ENCODE results near the gene KRT79. TPM values are rescaled to one million over a fixed set of nuclear protein-coding genes. Genes with fewer than 3 reads are reported as not detected.
A peak's percentile ranks its signal among the peaks of the same experiment; 100 is the strongest.
"Not testable (repeated sequence)": the region's sequence is repeated elsewhere in the genome, so short reads cannot be mapped to it uniquely, and the experiment has no call there.

KRT79 gene
- total RNA-seq, 1 donor from 2014 or later: not detected

DNA sequence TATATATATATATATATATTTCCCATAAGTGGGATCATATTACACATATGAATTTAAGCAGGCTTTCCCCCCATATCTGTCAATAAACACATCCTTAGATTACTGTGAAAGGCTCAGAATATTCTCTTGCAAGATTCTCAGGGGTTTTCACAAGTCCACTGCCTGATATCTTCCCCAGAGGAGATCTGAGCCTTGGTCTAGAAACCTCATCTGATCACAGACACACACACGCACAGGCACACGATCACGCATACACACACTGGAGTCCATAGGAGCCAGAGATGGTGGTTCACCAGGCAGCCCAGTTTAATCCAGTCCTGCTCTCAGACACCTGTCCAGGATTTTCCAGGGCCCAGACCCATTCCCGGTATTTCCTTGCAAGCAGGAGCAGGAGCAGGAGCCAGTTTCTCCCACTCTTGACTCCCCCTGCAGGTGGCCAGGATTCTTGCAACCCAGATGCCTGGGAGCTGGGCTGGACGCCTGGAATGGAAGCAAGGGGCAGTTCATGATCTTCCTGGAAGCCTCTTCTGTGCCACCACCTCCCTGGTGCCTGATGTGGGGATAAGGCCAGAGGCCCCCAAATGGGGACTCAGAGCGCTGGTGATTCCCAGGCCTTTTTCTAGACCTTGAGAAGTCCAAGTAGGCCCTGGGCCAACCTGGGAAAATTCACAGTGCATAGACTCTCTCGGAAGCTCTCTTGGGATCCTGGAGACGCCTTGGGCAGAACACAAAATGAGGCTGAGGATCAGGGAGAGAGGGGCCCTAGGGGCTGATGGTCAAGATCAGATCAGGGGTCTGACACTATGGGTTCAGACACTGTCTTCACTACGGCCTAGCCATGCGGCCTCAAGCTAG, 31.2 kb upstream of the KRT79 start:
- peak; percentile 63 for DNase-seq
- intact Hi-C loops (cut with DNase I): loop anchor here (10.0 kb wide), 1 partner anchor 201 kb away; no protein-coding TSS in a partner anchor
- ATAC-seq (ENCODE audit: poor library complexity): peak; percentile 74

DNA sequence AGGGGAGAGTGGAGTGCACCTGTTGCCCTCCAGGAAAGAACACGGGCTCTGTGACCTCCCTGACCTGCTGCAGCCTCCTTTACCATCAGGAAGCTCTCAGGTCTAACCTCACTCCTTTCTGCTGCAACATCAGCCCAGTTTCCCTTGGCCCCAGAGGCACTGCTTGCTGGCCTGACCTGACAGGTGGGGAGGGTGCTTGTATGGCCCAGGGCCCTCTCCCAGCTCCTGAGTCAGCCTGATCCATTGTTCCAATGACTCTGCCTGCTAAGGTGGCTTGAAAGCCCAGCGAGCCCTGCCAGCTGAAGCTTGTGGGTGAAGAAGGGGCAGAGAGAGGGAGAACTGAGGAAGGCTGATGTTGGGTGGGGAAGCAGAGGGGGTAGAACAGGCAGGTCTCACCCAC, 27.9 kb upstream of the KRT79 start:
- no peak for ATAC-seq (ENCODE audit: poor library complexity)
- no peak for DNase-seq
- intact Hi-C loops (cut with DNase I): loop anchor here (10.0 kb wide), 1 partner anchor 197 kb away; no protein-coding TSS in a partner anchor

DNA sequence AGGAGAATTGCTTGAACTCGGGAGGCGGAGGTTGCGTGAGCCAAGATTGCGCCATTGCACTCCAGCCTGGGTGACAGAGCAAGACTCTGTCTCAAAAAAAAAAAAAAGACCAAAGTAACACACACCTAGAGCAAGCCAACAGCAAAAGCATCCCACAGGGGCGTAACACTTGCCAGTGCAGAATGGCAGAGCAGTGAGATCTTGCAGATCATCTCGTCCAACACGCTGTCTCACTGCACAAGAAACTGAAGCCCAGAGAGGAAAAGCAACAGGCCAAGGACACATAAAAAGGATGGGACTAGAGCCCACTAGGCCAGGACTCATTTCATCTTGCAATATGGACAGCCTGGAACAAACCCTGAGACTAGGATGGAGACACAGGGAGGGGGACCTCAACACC, 27.4 kb upstream of the KRT79 start:
- intact Hi-C loops (cut with DNase I): loop anchor here (10.0 kb wide), 1 partner anchor 197 kb away; no protein-coding TSS in a partner anchor
- ATAC-seq (ENCODE audit: poor library complexity): no peak

DNA sequence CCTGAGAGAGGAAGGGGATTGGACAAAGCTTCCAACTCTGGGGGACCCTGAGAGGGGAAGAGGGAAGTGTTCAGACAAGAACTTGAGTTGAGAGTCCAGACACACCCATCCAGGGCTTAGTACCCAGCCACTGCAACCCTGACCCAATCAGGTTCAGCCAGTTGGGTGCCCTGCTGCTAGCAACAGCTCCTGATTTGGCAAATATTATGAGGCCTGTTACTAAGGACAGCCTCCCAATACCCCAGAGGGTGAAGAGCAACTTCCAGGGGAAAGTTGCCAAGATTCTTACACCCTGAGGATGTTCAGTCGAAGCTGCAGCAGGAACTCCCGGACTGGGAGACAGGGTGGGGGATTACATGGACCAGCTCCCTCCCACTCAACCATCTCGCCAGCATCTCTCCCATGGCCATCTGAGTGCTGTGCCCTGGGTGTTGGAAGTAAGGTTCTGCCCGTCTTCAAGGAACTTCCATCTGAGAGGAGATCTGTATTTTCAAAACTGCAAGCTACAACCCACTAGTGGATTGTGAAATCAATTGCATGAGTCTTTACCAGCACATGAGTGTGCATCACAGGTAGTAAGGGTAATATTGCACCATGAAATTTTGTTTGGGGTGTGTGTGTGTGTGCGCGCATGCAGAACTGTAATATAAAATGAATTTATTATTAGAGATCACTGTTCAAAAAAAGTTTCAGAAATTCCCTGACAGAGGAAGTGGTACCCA, 26.2 kb upstream of the KRT79 start:
- intact Hi-C loops (cut with DNase I): loop anchor here (10.0 kb wide), 1 partner anchor 195 kb away; no protein-coding TSS in a partner anchor
- peak; percentile 88 for ATAC-seq (ENCODE audit: poor library complexity)

More for the DNA sequence above, 27.4 kb upstream of the KRT79 start:
- DNase-seq: no peak

DNA sequence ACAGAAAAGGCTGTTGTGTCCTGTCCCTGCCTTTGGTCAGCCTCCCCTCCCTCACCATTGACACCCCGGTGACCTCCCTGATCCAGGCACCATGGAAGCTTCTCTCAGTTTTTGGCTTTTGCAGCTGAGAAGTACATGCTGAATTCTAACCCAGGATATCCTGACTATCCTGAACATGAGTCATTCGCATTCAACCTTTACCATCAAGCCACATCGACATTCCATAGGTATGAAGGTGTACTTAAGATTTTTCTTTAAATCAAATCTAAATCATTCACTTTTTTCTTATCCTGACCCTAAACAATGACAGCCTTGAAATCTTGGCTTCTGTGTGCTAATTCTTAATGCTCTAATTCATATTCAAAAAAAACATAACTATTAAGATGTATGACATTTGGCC, 23.4 kb upstream of the KRT79 start:
- intact Hi-C loops (cut with DNase I): no loop called here
- ATAC-seq (ENCODE audit: poor library complexity) (no peak), DNase-seq (no peak)

More for the DNA sequence above, 26.2 kb upstream of the KRT79 start:
- no peak for DNase-seq

DNA sequence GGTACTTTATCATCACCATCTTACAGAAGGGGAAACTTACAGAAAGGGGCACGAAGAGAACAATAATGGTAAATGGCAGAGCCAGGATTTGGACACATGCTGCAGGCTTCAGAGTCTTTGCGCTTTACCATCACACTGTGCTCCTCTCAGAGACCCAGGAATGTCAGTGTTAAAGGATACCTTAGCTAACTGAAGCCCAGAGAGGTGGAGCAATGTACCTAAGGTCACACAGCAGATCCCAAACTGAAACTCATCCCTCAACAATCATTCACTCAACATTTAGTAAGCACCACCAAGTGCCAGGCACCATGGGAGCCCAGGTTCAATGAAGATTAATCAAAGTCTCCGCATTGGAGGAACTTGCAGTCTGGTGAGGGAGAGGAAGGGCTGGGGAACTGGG, 22.7 kb upstream of the KRT79 start:
- intact Hi-C loops (cut with DNase I): no loop called here
- ATAC-seq (ENCODE audit: poor library complexity): no peak
- DNase-seq: no peak

DNA sequence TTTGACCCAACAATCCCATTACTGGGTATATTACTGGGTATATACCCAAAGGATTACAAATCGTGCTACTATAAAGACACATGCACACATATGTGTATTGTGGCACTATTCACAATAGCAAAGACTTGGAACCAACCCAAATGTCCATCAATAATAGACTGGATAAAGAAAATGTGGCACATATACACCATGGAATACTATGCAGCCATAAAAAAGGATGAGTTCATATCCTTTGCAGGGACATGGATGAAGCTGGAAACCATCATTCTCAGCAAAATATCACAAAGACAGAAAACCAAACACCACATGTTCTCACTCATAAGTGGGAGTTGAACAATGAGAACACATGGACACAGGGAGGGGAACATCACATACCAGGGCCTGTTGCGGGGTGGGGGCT, 22.0 kb upstream of the KRT79 start:
- ATAC-seq (ENCODE audit: poor library complexity); DNase-seq; intact Hi-C loops (cut with DNase I): not testable (repeated sequence)

DNA sequence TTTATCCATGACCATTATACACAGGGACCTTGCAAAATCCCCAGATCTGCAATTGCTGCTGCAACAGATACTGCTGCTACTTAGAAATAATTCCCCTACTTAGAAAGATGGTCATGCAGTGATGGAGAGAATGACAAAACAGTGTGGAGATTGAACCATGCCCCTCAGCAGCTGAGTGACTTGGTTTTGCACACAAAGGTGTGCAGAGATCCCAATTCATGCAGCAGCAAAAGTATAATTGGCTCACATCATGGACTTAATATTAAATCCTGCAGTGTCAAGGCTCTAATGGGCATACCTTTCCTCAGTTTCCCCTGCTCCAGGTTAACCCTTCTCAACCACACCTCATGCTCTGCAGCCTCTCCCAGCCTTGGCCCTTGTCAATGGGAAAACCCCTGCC, 17.7 kb upstream of the KRT79 start:
- DNase-seq (no peak), ATAC-seq (ENCODE audit: poor library complexity) (no peak)
- intact Hi-C loops (cut with DNase I): no loop called here

DNA sequence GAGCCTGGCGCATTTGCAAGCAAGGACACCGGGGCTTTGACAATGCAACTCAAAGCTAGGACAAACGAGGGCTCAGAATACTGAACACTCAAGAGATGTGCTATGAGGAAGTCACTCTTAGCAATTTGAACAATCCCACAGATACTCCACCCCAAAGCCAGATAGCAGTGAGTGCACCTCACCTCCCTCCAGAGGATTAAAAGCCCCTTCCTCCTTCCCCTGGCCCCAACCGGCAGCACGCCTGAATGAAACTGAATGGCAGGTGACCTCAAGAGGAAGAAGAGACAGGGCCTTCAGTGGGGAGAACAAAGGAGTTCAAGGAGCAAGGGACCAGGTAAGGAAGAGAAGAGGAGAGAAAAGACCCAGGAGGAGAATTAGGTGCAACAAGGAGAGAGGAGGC, 16.6 kb upstream of the KRT79 start:
- no peak for DNase-seq
- ATAC-seq (ENCODE audit: poor library complexity): no peak
- intact Hi-C loops (cut with DNase I): no loop called here

DNA sequence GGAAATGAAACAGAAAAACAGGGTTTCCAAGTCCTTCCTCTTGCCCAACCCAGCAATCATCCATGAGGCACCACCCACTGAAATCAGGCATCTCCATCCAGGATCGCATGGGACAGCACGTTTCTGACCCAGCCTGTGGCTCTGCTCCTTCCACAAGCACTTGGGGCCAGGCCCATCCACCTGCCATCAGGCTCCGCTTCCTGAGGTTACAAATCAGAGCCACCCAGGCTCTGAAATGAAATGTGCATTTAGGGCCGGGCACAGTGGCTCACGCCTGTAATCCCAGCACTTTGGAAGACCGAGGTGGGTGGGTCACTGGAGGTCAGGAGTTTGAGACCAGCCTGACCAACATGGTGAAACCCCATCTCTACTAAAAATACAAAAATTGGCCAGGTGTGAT, 15.4 kb upstream of the KRT79 start:
- ATAC-seq (ENCODE audit: poor library complexity): no peak
- intact Hi-C loops (cut with DNase I): no loop called here
- DNase-seq: no peak

DNA sequence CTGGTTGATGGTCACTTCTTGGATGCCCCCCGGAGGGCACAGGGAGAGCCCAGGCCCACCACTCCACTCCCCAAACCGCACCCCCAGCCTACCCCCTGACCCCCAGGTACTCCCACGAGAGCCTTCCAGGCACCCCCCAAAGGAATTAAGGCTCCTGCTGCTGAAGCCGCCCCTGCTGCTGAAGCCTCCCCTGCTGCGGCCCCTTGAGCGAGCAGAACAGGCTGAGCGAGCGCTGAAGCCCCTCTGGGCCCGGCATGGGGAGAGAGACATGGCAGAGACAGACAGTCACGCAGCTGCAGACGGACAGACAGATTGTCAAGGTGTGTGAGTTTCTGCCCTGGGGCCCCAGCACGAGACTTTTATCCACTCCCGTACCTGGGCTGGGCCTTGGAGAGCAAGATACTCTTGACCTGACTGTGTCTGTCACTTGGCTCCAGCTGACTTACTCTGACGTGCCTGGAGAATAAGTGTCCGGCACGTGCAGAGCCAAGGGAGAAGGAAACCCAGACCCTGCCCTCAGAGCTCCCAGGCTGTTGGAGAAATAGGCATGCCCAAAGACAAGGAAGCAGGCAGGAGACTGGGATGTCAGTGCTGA, 14.6 kb upstream of the KRT79 start, which contains the start of gene KRT78:
Gene KRT78, minus strand, starts transcription at position 334 of the 595 bp plus-strand sequence. Its CDS starts 64 bp downstream, at position 270.
- no peak for DNase-seq
- ATAC-seq (ENCODE audit: poor library complexity): no peak
- intact Hi-C loops (cut with DNase I): no loop called here

DNA sequence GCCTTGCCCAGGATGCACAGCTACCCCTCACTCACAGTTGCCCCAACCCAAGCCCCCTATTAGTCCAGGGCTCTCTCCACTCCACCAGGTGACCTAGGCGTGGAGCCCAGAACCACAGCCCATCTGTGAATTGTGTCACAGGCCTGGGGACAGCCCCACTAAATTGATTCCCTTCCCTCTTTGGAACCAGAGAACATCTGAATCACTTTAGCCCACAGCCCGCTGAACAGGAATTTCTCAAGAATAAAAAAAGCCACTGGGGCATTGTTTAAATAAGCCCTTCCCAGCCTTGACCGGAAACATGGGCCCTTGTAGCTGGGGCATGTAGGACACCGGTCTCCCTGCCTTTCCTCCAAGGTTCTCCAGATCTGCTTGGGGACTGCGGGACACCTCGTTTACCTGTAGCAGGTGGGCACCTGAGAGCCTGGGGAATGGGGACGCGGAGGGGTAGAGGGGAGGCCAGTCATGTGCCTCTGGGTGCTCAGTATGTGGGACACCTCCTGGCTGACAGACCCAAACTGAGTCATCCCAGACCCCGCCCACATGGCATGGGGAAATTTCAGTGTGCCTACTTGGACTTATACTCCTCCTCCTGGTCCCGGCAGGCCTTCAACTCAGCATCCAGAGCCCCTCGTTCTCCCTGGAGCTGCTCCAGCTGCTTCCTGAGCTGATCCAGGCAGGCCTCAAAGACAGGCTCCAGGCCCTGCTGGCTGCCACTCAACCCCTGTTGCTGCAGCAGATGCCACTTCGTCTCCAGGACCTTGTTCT, 13.4 kb upstream of the KRT79 start:
- ATAC-seq (ENCODE audit: poor library complexity) (no peak), DNase-seq (no peak)
- intact Hi-C loops (cut with DNase I): no loop called here

DNA sequence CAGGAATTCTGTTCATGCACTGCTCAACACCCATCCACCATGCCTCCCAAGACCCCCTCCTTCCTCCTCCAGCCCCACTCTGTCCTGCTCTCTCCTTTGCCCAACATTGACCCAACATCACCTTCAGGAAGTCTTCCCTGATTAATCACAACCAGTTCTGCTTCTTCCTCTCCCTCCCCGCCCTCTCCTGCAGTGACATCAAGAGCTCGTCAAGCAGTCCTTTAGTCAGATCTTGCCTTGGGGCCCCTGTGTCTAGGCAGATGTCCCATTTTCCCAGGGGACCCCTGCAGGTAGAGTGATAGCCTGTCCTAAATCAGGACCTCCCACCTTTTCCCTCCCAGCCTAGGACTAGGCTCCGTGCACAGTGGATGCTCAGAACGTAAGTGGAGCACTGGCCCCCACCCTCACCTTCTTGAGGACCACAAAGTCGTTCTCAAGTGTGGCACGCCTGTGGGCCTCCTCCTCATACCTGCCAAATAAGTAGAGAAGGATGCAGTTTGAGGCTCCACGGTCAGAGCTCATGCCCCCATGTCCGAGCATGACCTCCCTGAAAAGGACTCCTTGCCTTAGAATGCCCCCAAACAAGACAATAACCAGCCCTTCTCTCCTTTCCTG, 12.4 kb upstream of the KRT79 start:
- DNase-seq: no peak
- intact Hi-C loops (cut with DNase I): no loop called here

DNA sequence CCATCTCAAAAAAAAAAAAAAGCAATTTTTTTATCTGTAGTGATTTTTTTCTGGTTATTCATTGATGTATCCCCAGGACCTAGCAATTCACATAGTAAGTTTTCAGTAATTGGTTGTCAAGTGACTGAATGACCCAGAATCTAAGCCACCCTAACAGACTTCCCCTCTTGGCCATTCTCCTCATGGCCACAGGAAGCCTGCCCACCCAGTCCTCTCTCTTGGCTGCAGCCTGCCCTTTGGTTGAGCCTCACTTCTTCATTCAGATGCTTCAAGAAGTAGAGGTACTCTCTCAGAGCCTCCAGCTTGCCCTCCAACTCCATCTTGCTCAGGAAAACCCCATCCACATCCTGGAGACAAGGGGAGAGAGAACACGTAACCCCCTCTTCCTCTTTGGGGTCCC, 11.8 kb upstream of the KRT79 start:
- no peak for DNase-seq
- intact Hi-C loops (cut with DNase I): no loop called here
- no peak for ATAC-seq (ENCODE audit: poor library complexity)

More for the DNA sequence above, 12.4 kb upstream of the KRT79 start:
- ATAC-seq (ENCODE audit: poor library complexity): no peak

DNA sequence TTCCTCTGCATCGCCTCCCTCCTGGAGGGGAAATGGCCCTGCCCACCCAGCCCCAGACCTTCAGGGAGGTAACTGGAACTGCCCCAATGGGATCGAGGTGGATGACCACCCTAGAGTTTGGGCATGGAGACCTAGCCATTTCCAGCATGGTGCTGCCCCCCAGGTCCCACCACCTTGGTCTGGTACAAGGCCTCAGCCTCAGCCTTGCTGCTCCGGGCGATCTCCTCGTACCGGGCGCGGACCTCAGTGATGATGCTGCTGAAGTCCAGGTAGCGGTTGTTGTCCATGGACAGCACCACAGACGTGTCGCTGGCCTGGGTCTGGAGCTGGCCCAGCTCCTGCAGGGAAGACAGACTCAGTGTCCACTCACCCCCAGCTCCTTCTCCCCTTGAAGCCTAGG, 10.3 kb upstream of the KRT79 start:
- DNase-seq (no peak), ATAC-seq (ENCODE audit: poor library complexity) (no peak)
- intact Hi-C loops (cut with DNase I): no loop called here

DNA sequence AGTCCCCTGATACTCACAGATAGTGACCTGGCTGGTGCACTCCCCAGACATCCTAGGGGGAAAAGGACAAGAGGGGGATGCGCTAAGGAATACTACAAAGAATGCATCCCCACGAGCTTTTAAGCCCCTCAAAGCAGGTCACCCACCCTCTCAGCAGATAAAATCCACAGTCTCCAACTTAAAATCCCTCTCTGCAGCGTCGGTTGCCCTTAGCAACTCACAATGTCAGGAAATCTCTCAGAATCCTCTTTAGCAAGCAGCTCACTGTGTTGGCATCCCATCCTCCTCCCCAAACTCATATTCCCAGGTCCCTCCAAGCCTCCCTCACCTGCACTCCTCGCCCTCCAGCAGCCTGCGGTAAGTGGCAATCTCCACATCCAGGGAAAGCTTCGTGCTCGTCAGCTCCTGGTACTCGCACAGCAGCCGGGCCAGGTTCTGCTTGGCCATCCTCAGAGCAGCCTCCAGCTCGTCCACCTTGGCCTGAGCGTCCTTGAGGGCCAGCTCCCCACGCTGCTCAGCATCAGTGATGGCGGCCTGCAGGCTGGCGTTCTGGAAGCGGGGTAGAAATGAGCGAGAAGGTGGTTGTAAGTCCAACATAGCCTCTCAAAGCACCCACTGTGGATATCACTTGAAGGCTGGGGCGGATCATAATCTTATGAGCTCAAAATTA, 5.5 kb upstream of the KRT79 start:
- DNase-seq (no peak), ATAC-seq (ENCODE audit: poor library complexity) (no peak)
- intact Hi-C loops (cut with DNase I): no loop called here

DNA sequence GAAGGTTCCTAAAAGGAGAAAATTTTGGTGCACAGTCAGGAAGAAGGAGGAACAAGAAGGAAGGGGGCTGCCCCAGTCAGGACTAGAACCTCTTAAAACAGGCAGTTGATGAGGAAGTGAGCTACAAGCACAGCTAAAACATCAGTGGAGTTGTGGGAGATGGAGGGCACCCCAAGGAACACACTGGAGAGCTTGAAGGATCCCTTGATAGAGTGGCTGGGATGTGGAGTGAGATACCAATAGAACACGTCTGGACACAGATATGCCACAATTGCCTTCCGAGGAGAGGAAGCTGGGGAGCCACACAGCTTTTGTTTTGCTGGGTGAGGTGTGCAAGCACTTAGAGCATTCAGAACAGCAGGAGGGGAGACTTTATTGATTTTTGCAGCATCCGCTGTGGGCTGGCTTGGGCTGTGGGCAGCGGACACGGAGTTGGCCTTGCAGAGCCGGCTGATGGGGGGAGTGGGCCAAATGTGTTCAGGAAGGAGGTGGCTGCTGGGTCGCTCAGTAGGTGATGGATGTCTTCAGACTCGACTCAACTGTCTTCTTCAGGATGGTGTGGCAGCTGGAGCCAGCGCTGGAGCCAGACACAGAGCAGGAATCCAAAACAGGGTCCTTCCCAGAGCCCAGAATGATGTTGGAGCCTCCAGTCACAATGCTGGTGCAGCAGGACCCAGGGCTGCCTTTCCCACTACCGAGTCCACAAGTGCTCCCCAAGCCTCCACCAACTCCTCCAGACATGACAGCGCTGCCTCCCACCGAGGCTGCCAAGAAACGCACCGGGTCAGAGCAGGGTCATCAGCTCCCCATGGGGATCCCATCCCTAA, 4.7 kb upstream of the KRT79 start:
- DNase-seq: no peak
- intact Hi-C loops (cut with DNase I): no loop called here
- no peak for ATAC-seq (ENCODE audit: poor library complexity)
